NK-92 (cell line): ENCODE data around the gene MAP1B.

Source experiments
- DNase-seq: peaks from one replicate; lab custom pipeline; 2025; ENCODE audit not compliant: unreplicated experiment; lab: John Stamatoyannopoulos, UW

MAP1B gene

GRCh38 chr5:72187388-72188075, 80.3 kb downstream of the MAP1B start:
- DNase-seq = no peak

DNA sequence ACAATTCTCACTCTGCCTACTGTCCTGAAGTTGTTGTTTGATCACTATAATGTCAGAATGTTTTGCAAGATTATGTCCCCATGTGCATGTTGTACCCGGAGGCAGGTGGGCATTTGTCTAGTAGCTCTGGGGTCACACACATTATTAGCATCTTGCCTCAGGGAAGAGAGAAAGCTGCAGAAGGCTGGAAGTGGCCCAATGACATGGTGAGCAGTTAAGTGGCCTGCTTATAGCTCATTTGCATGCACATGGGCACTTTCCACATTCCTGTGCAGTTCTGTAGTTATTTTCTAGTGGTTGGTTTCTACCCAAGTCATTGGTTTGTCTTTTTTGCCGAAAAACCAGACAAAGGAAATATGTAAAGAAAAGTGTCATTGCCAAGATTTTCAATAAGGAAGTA, 80.9 kb downstream of the MAP1B start:
- DNase-seq = no peak

DNA sequence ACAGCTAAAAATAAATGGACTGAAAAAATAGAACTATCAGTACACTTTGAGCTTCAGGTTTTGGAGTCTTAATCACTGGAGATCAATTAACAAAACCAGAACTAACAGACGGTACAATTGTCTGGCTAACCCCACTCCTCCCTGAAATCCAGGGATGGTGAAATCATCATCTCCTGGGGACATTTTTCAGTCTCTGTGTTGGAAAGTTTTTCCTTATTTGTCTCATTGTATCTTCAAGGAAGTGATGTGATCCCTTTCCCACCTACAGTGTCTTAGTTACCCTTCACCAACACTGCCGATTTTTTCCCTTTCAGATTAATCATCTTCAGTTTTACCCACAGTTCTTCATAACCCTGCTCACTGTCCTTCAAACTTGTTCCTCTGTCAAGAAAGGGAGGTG, 81.9 kb downstream of the MAP1B start:
- DNase-seq = no peak

DNA sequence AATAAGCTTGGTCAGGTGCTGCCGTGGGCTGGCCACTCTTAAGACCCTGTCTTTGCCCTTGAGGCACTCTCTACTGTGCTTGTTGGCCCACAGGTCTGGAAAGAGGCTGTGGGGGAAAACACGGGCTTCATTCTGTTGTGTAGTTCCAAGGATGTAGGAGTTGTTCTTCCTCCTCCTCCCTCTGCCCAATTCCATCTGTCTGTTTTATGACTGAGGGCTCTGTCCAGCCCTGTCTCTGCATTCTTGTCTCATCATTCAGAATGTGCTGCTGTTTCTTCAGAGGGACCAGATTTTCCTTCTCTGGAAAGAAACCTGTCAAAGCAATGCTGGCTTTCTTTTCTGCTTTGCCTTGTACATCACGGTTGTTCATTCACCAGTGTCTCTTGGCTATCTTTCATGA, 84.1 kb downstream of the MAP1B start:
- DNase-seq = no peak

- no peak for DNase-seq
Observed at GRCh38 chr5:72194846-72195245, 87.6 kb downstream of the MAP1B start.

DNA sequence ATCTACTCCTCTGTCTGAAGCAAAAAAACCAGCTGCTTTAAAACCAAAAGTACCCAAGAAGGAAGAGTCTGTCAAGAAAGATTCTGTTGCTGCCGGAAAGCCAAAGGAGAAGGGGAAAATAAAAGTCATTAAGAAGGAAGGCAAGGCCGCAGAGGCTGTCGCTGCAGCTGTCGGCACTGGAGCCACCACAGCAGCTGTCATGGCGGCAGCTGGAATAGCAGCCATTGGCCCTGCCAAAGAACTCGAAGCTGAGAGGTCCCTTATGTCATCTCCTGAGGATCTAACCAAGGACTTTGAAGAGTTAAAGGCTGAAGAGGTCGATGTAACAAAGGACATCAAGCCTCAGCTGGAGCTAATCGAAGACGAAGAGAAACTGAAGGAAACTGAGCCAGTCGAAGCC, 88.3 kb downstream of the MAP1B start:
- no peak for DNase-seq

DNA sequence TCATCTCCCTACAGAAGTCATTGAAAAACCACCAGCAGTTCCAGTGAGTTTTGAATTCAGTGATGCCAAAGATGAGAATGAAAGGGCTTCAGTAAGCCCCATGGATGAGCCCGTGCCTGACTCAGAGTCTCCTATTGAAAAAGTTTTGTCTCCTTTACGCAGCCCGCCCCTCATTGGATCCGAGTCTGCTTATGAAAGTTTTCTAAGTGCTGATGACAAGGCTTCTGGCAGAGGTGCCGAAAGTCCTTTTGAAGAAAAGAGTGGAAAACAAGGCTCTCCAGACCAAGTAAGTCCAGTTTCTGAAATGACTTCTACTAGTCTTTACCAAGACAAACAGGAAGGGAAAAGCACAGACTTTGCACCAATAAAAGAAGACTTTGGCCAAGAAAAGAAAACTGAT, 90.1 kb downstream of the MAP1B start:
- DNase-seq = no peak

- DNase-seq = no peak
Observed at GRCh38 chr5:72199681-72200080, 92.4 kb downstream of the MAP1B start.

- no peak for DNase-seq
Observed at GRCh38 chr5:72202331-72202825, 95.1 kb downstream of the MAP1B start.

DNA sequence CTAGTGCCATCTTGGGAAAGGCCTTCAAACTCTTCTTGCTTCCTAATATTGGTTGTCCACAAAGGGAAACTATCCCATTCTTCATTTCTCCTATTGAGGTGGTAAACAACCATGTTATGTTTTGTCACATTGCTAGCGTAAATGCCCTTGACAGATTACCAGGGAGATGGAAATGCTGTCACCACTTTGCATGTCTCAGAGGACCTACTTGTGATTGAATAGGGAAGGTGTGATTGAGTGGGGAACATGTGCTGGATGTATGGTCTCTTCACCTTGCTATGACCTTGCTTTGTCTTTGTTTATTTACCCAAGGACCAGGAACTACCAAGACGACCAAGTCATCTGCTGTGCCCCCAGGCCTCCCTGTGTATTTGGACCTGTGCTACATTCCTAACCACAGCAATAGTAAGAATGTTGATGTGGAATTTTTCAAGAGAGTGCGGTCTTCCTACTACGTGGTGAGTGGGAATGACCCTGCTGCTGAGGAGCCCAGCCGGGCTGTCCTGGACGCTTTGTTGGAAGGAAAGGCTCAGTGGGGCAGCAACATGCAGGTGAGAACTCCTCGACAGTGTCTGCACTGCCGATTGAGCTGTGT, 96.1 kb downstream of the MAP1B start:
- DNase-seq = no peak

- DNase-seq = no peak
Observed at GRCh38 chr5:72204946-72205345, 97.7 kb downstream of the MAP1B start.

GRCh38 chr5:72205431-72206009, 98.2 kb downstream of the MAP1B start:
- DNase-seq = no peak

DNA sequence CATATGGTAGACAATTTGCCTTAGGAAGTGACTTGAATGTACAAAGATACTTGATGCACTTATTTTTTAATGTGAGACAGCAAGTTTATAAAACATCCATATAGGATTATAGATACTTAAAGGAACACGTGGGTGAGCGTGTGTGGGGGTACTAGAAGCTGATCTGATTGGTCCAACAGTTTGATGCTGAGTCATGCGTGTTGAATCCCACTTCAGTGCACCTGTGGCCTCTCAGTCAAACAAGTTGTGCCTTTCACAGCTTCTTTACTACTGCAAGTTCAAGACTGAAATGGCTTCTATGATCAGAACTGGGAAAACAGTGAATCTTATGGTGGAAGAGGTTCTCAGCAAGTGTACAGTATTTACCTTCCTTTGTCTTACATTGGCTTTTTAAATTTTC, 98.9 kb downstream of the MAP1B start:
- DNase-seq = no peak

GRCh38 chr5:72206994-72207393, 99.7 kb downstream of the MAP1B start:
- DNase-seq = no peak

GRCh38 chr5:72208324-72208926, 101.2 kb downstream of the MAP1B start:
- no peak for DNase-seq

GRCh38 chr5:72209147-72210115, 102.2 kb downstream of the MAP1B start:
- no peak for DNase-seq

DNA sequence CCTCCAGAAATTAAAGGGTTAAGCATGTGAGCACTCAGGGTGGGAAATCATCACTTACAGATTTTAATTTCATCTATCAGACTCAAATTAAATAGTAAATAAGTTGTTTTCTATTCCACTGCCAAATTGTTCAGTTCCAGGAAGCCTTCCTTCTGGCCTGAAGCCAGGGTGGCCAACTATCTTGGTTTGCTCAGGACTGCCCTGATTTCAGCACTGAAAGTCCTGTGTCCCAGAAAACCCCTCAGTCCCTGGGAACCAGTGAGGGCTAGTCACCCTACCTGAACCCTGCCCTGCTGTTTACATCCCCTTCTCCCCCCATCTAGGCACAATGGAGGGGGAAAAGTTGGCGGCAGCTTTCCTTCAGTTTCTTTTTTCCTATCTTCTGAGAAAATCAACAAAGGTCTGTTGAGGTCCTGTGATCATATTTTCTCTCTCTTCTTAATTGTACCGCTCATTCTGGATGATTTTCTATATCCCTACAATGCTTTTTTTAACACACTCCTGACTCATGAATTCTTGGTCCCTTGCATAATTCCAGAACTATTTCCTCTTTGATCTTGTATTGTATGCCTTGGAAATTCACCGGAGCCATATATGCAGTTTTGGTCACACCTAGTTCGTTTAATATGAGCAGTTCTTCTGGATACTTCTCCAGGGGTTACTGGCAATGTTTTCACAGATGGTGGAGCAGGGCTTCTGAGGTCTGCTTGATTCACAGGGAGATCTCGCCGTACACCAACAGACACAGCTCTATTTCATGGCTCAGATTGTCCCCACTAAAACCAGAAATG, 103.8 kb downstream of the MAP1B start:
- no peak for DNase-seq

DNA sequence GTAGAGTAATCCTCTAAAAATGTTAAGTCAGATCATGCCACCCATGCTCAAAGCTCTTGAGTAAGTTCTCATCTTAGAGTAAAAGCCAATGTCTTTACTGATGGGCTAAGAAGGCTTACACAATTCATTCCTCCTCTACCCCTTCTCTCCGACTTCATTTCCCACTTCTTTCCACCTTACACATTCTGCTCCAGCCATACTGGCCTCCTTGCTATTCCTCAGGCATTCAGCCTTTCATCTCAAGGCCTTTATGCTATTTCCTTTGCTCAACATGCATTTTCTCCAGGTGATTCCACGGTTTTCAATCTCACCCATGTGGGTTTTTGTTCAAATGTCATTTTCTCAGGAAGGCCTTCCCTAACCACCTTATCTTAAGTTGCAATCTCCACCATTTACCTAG, 104.9 kb downstream of the MAP1B start:
- no peak for DNase-seq

- no peak for DNase-seq
Observed at GRCh38 chr5:72213482-72213881, 106.2 kb downstream of the MAP1B start.

- no peak for DNase-seq
Observed at GRCh38 chr5:72214168-72214567, 106.9 kb downstream of the MAP1B start.
